HG02588 (cell line): ENCODE measurements around the gene DLEU7.

ENCODE experiments used
- ATAC-seq: cut with Tn5 transposase; IDR thresholded peaks from one replicate; pipeline ENCODE4 v1.9.1; 2021; ENCODE audit warnings: mild to moderate bottlenecking, moderate library complexity; ENCODE audit not compliant: unreplicated experiment

The DLEU7 gene

GRCh38 chr13:50843257-50844083, at the start of gene DLEU7:
Gene DLEU7 (minus strand): TSS chr13:50843692. CDS start chr13:50843646, 46 bp downstream.
- no peak for ATAC-seq

DNA sequence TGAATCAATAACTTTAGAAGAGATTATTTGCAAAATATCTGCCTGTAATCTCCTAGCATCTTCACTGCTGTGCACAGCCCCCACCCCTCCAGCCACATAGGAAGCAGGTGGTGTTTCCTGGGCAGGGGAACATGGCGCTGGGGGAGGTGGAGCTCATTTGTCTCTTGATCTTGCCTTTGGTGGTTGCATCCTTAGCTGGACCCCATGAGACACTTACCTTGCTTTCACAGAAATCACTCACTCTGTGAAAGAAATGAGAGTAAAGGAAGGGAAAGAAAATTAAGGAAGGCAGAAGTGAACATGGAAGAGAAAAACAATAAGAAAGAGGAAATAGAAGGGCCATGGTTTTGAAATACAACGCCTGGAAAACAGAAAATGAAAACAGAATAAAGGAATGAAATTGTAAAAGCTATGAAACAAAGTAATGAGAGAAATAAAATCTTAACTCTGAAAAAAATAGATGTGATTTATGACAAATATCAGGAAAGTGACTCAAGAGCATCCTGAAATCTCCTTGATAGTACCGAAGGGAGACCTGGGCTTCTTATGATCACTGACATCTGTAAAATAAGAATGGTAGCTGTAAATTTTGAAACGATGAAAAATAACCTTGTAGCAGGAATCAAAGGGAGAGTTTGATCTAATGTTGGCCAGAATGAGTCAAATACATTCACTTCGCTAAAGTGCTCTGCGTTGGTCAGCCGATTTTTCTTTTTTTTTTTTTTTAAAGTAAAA, 48.9 kb upstream of the DLEU7 start:
- ATAC-seq: peak; percentile 35

- ATAC-seq: no peak
These were observed 47.7 kb upstream of the DLEU7 start for GRCh38 chr13:50891206-50891605.

DNA sequence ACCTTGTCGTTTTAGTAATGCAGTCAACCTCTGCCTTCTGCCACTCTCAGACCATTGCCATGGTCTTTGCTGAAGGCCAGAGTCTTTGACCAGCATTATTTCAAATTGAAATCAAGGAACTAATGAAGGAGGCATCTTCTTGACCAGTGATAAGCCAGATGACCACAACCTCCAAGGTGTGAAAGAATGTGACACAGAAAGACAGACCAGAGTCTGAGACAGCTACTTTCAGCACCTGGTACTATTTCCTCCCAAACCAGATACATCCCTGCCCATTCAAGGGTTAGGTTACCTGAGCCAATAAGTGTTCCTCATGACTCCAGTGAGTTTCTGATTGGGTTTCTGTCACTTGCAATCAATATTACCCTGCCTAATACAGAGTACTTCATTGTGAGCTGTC, 45.8 kb upstream of the DLEU7 start:
- ATAC-seq: no peak

DNA sequence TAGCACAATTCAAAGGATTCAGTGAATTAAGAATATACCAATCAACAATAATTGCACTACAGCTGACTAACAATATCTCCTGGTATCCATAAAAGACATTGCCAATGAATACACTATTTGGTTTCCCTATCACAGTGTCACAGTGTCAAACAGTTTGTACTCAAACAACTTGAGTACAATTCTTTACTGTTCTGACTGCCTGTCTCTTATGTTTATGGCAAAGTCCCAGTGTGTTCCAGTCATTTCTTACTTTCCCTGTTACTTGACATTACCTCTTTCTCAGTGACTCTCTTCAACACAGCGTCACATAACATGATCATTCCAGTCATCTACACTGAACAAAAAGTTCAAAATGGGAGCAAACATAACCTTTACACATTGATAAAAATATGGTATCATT, 44.9 kb upstream of the DLEU7 start:
- ATAC-seq: no peak

DNA sequence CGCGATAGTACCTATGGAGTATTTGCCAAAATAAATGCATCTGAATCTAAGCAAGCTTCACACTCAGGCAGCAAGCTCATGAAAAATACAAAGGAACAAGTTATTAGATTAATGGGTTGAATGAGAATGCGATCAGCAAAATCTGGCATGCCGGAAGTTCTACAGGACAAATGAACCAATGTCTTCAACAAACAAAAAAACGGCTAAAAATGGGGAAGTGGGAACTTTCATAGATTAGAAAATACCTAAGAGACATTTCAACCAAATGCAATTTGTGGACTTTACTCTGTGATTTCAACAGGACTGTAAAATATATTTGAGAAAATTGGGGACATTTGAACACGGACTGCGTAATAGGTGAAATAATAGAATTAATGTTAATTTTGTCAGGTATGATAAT, 43.7 kb upstream of the DLEU7 start:
- no peak for ATAC-seq

DNA sequence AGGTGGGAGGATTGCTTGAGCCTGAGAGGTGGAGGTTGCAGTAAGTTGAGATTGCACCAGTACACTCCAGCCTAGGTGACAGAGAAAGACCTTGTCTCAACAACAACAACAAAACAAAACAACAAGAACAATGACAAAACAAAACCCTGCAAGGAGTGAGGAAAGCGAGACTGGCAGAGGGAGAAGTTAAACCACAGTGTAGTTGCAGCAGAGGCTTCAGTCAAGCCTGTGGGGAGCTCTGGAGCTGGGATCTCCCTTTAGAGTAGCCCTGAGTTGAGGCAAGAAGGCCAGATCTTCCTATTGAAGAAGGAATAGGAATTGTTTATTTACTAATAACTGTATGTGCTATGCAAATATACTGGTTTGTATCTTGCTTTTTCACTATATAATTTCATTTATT, 40.8 kb upstream of the DLEU7 start:
- ATAC-seq: no peak

DNA sequence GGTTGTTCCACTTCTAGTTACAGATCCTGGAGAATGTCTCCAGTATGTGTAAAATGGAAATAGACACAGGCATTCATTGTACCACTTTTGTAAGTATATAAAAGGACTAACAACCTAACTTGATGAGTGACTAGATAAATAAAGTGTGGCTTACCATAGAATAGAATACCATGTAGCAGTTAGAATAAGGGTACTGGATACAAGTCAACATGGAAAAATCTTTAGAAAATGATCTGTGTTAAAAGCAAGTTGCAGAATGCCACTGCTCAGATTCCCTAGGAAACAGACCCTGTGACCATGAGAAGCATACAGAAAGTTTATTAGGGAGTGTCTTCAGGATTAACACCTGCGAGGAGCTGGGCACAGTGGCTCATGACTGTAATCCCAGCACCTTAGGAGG, 40.2 kb upstream of the DLEU7 start:
- no peak for ATAC-seq

GRCh38 chr13:50882816-50883435, 39.4 kb upstream of the DLEU7 start:
- no peak for ATAC-seq

- no peak for ATAC-seq
These were observed 30.5 kb upstream of the DLEU7 start for GRCh38 chr13:50873991-50874390.

GRCh38 chr13:50873467-50873866, 30.0 kb upstream of the DLEU7 start:
- ATAC-seq: no peak

GRCh38 chr13:50871405-50871804, 27.9 kb upstream of the DLEU7 start:
- no peak for ATAC-seq

GRCh38 chr13:50867637-50867945, 24.1 kb upstream of the DLEU7 start:
- ATAC-seq: no peak

- ATAC-seq: no peak
These were observed 23.5 kb upstream of the DLEU7 start for GRCh38 chr13:50866817-50867636.

DNA sequence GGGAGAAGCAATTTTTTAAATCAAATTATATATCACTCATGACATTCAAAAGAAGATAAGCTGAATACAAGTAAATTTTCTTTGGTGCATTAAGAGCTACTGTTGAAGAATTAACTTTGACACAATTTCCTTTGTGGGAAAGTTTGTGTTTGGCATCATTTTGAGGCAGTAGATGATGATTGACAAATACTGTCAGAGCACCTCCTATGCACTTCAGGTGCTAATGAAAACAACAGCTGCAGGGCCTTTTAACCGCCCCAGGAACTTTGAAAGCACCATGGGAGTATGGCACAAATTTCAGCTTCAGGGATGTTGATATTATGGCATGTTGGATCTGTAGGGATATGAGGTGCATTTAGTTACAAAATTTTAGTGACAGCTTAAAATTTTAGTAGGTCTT, 21.0 kb upstream of the DLEU7 start:
- no peak for ATAC-seq

GRCh38 chr13:50855681-50856080, 12.2 kb upstream of the DLEU7 start:
- ATAC-seq: no peak

DNA sequence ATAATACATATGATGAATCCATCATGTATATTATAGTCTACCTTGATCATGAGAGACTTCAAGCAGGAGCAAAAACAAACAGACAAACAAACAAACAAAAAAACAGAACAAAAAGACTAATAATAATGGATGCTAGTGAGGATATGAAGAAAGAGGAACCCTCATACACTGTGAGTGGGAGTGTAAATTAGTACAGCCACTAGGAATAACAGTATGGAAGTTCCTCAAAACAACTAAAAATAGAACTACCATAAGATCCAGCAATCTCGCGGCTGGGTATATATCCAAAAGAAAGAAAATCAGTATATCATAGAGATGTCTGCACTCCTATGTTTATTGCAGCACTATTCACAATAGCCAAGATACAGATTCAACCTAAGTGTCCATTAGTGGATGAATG, 7.0 kb upstream of the DLEU7 start:
- ATAC-seq: no peak

GRCh38 chr13:50847501-50847900, 4.0 kb upstream of the DLEU7 start:
- ATAC-seq: no peak

DNA sequence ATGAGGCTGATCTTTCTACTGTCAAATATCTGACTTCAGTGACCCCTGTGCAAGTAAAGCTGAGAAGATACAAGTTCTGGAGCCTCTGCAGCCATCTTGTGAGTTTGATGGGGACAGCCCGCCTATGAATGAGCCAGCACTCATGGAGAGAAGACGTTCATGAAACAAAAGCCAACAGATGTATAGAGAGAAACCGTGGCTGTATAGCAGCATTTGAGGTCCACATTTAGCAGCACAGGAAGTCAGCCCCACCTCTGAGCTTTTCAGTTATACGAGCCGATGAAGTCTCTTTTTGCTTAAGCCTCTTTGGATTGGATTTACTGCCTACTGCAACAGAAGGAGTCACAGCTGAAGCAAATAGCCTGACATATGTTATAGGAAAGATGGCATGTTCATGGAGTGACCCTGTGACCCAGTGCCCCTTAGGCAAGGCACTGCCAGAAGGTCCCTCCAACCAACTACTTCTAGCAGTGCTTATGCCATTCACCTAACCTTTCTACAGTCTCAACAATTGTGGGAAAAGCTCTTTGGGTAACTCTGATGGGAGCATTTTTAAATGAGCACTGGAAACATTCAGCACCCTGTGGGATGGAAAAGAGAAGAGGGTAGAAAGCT, 3.5 kb upstream of the DLEU7 start:
- no peak for ATAC-seq

- no peak for ATAC-seq
These were observed 1.7 kb upstream of the DLEU7 start for GRCh38 chr13:50845211-50845610.
